HL-60 (cell line): ENCODE measurements around the gene ANKRD33B.

Source experiments
- CTCF ChIP-seq: IDR thresholded peaks from one replicate; pipeline ENCODE4 v1.5.1; 2011; ENCODE audit warnings: low read length, control low read depth, inconsistent platforms; ENCODE audit not compliant: insufficient read depth
- GABPA ChIP-seq: IDR thresholded peaks from 2 replicates; pipeline ENCODE4 v1.6.1; 2012; ENCODE audit warnings: low read depth
- POLR2AphosphoS5 ChIP-seq: IDR thresholded peaks from 2 replicates; pipeline ENCODE4 v1.6.1; 2012; ENCODE audit warnings: low read depth
- SPI1 ChIP-seq: IDR thresholded peaks from 2 replicates; pipeline ENCODE4 v1.6.1; 2012; ENCODE audit warnings: low read depth, mild to moderate bottlenecking, borderline replicate concordance
- TF ChIP-seq, protein P1 (sequence below): IDR thresholded peaks from 2 replicates; pipeline ENCODE4 v1.6.1; 2012; ENCODE audit warnings: low read depth; ENCODE audit not compliant: insufficient replicate concordance

DNA sequence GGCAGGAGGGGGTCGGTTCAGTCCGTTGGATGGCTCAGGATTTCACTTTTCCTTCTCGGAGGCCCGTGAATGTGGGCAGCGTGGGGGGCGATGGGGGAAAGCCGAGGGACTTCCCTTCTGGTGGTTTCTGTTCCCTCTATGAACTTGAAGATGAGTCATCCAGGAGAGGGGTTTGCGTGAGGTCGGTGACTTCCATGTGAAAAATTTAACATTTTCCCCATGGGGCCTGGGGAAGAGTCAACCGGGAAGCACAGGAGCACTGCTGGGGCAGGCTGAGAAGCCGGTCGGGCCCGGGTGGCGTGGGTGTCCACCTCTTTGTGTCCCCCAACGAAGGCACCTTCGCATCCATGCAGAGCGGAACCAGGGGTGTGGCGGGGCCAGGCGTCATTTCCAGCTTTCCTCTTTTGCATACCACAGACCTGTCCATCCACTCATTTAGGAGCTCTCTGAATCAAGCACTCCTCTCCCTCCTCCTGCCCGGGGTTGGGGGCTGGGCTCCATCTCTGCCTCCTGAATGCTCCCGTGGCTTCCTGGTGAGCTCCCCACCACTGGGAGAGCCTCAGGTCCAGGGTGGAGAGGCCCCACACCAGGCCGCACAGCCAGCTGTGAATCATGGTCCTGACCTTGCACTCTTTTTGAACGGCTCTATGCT lies 68.4 kb downstream of the ANKRD33B start:
- TF ChIP-seq CTCF: no peak
- TF ChIP-seq, protein P1, sequence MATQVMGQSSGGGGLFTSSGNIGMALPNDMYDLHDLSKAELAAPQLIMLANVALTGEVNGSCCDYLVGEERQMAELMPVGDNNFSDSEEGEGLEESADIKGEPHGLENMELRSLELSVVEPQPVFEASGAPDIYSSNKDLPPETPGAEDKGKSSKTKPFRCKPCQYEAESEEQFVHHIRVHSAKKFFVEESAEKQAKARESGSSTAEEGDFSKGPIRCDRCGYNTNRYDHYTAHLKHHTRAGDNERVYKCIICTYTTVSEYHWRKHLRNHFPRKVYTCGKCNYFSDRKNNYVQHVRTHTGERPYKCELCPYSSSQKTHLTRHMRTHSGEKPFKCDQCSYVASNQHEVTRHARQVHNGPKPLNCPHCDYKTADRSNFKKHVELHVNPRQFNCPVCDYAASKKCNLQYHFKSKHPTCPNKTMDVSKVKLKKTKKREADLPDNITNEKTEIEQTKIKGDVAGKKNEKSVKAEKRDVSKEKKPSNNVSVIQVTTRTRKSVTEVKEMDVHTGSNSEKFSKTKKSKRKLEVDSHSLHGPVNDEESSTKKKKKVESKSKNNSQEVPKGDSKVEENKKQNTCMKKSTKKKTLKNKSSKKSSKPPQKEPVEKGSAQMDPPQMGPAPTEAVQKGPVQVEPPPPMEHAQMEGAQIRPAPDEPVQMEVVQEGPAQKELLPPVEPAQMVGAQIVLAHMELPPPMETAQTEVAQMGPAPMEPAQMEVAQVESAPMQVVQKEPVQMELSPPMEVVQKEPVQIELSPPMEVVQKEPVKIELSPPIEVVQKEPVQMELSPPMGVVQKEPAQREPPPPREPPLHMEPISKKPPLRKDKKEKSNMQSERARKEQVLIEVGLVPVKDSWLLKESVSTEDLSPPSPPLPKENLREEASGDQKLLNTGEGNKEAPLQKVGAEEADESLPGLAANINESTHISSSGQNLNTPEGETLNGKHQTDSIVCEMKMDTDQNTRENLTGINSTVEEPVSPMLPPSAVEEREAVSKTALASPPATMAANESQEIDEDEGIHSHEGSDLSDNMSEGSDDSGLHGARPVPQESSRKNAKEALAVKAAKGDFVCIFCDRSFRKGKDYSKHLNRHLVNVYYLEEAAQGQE: no peak
- no peak; the same call in 1 of the 2 replicates for TF ChIP-seq GABPA
- peak; percentile 41; the same call in 1 of the 2 replicates for TF ChIP-seq POLR2AphosphoS5
- TF ChIP-seq SPI1: peak; percentile 86
